ENCODE measurements around the gene COBLL1.

The COBLL1 gene

DNA sequence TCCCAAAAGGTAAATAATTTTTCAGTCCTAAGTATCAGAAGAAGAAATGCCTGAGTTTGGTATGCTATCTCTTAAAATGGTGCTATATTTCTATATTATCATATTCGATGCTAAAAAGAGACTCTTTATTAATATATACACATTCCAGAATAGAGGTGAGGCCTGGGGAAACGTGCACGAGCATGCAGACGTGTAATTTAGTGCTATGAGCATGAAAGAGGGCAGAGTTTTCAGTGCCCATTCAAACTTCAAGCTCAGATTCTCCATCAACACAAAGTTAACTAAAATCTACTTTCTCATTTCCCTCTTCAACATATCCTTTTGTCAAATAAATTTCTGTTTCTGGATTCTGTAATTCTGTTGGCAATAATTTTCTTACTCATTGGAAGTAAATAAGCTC lies 5.7 kb upstream of the COBLL1 start:
- no peak for TF ChIP-seq EZH2 (IDR thresholded peaks at IDR 0.05; ENCODE audit: borderline replicate concordance, low read length)
- TF ChIP-seq, protein P1, sequence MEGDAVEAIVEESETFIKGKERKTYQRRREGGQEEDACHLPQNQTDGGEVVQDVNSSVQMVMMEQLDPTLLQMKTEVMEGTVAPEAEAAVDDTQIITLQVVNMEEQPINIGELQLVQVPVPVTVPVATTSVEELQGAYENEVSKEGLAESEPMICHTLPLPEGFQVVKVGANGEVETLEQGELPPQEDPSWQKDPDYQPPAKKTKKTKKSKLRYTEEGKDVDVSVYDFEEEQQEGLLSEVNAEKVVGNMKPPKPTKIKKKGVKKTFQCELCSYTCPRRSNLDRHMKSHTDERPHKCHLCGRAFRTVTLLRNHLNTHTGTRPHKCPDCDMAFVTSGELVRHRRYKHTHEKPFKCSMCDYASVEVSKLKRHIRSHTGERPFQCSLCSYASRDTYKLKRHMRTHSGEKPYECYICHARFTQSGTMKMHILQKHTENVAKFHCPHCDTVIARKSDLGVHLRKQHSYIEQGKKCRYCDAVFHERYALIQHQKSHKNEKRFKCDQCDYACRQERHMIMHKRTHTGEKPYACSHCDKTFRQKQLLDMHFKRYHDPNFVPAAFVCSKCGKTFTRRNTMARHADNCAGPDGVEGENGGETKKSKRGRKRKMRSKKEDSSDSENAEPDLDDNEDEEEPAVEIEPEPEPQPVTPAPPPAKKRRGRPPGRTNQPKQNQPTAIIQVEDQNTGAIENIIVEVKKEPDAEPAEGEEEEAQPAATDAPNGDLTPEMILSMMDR (IDR thresholded peaks at IDR 0.05; ENCODE audit: low read length): no peak
- H3K27ac ChIP-seq (ENCODE audit: low read depth, low read length, poor library complexity, severe bottlenecking): no peak overlapping the region
- no peaks in the 10 kb centered on the region for H3K9me2 ChIP-seq (ENCODE audit: low read depth, low read length)
- H3K4me3 ChIP-seq (ENCODE audit: low read depth, low read length, poor library complexity, severe bottlenecking): no peak overlapping the region
- no peaks in the 10 kb centered on the region for H4K20me1 ChIP-seq (ENCODE audit: insufficient read depth, low read length)
- no peaks in the 10 kb centered on the region for H3K9me3 ChIP-seq (ENCODE audit: low read length)
- no peaks in the 10 kb centered on the region for H3K36me3 ChIP-seq (ENCODE audit: insufficient read depth, low read length)
- H3K4me1 ChIP-seq (ENCODE audit: insufficient read depth, low read length, severe bottlenecking): no peaks in the 10 kb centered on the region
- no peaks in the 10 kb centered on the region for H3K79me2 ChIP-seq (ENCODE audit: insufficient read depth, low read length)
- H2AFZ ChIP-seq (ENCODE audit: low read length): no peak overlapping the region
- H3K27me3 ChIP-seq (ENCODE audit: insufficient read depth, low read length): no peaks in the 10 kb centered on the region
- no peak overlapping the region for H3K9ac ChIP-seq (ENCODE audit: low read length)
- no peak overlapping the region for H3K4me2 ChIP-seq (ENCODE audit: low read length)
- H3F3A ChIP-seq (ENCODE audit: insufficient read depth, low read length): no peaks in the 10 kb centered on the region

DNA sequence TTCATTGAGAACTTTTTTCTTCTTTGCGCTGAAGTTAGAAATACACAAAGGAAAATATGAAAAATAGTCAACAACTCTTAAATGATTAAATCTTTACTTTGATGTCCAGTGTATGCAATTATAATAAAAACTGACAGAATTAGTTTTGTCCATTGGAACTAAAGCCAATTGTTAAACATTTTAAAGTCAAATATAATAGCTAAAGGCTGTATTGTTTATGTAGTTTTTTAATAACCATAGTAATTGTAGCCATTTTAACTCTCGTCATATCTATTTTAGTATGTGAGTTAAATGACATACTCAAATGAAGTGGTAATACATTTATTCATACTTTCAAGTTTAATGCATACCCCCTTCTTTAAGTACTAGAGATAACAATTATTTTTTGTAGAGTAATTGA lies 4.7 kb upstream of the COBLL1 start:
- TF ChIP-seq, protein P1 (IDR thresholded peaks at IDR 0.05; ENCODE audit: low read length): no peak
- TF ChIP-seq EZH2 (IDR thresholded peaks at IDR 0.05; ENCODE audit: borderline replicate concordance, low read length): no peak
- Histone ChIP-seq H3K27ac (ENCODE audit: low read depth, low read length, poor library complexity, severe bottlenecking) (no peak overlapping the region), H3K9ac (ENCODE audit: low read length) (no peak overlapping the region), H3K79me2 (ENCODE audit: insufficient read depth, low read length) (no peaks in the 10 kb centered on the region), H3K4me2 (ENCODE audit: low read length) (no peak overlapping the region), H3K27me3 (ENCODE audit: insufficient read depth, low read length) (no peaks in the 10 kb centered on the region), H3F3A (ENCODE audit: insufficient read depth, low read length) (no peaks in the 10 kb centered on the region), H3K9me2 (ENCODE audit: low read depth, low read length) (no peaks in the 10 kb centered on the region), H3K36me3 (ENCODE audit: insufficient read depth, low read length) (no peaks in the 10 kb centered on the region), H3K9me3 (ENCODE audit: low read length) (no peaks in the 10 kb centered on the region), H4K20me1 (ENCODE audit: insufficient read depth, low read length) (no peaks in the 10 kb centered on the region), H2AFZ (ENCODE audit: low read length) (no peak overlapping the region), H3K4me3 (ENCODE audit: low read depth, low read length, poor library complexity, severe bottlenecking) (no peak overlapping the region), H3K4me1 (ENCODE audit: insufficient read depth, low read length, severe bottlenecking) (no peaks in the 10 kb centered on the region)

DNA sequence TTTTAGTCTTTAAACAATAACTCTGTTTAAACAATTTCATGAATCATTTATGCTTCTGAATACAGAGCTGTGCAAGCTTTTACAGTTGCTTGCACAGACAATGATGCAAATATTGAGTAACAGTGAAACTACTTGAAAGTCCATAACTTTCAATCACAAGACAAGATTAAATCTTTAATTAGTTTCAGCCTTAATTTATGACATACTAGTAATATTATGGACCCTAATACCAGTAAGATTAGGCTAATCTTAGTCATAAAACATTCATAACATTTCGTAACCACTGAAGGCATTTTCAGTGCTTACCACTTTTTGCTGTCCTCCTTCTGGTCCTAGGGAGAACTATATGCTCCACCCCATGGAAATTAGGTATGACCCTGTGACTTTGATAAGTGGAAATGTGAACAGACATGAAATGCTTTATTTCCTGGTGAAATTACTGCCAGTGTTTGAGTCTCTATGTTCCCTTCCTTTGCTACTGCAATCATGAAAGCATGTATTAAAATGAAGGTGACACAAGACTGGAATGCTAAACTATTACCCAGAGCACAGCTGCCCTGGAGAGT lies 1.8 kb upstream of the COBLL1 start:
- H3K9me2 ChIP-seq (ENCODE audit: low read depth, low read length): no peaks in the 10 kb centered on the region
- H3K4me1 ChIP-seq (ENCODE audit: insufficient read depth, low read length, severe bottlenecking): peaks cover 4% of the 10 kb centered on the region
- no peaks in the 10 kb centered on the region for H3F3A ChIP-seq (ENCODE audit: insufficient read depth, low read length)
- TF ChIP-seq, protein P1 (IDR thresholded peaks at IDR 0.05; ENCODE audit: low read length): no peak
- no peak for TF ChIP-seq EZH2 (IDR thresholded peaks at IDR 0.05; ENCODE audit: borderline replicate concordance, low read length)
- no peaks in the 10 kb centered on the region for H4K20me1 ChIP-seq (ENCODE audit: insufficient read depth, low read length)
- H3K36me3 ChIP-seq (ENCODE audit: insufficient read depth, low read length): no peaks in the 10 kb centered on the region
- H3K9me3 ChIP-seq (ENCODE audit: low read length): no peaks in the 10 kb centered on the region
- no peak overlapping the region for H2AFZ ChIP-seq (ENCODE audit: low read length)
- no peaks in the 10 kb centered on the region for H3K79me2 ChIP-seq (ENCODE audit: insufficient read depth, low read length)
- no peaks in the 10 kb centered on the region for H3K27me3 ChIP-seq (ENCODE audit: insufficient read depth, low read length)
- no peak overlapping the region for H3K4me3 ChIP-seq (ENCODE audit: low read depth, low read length, poor library complexity, severe bottlenecking)
- H3K27ac ChIP-seq (ENCODE audit: low read depth, low read length, poor library complexity, severe bottlenecking): no peak overlapping the region
- no peak overlapping the region for H3K9ac ChIP-seq (ENCODE audit: low read length)
- no peak overlapping the region for H3K4me2 ChIP-seq (ENCODE audit: low read length)

Measured in OCI-LY1 (cell line).